ENCODE measurements around the gene PGD. TPM values are rescaled to one million over a fixed set of nuclear protein-coding genes. Genes with fewer than 3 reads are reported as not detected.
"Not testable (repeated sequence)": the region's sequence is repeated elsewhere in the genome, so short reads cannot be mapped to it uniquely, and the experiment has no call there.

The PGD gene
- total and polyA plus RNA-seq, 2 of the 13 experiments (the other 11 are each of a cell fraction or from before 2014, with no cell fraction given), result 64.8 to 210 TPM

- TF ChIP-seq ZBTB4 (CRISPR knock-in tag; IDR thresholded peaks at IDR 0.05; ENCODE audit: borderline replicate concordance), result peak; percentile 87; the same call in 1 of the 2 replicates
- peak; percentile 84 for TF ChIP-seq NFYC (CRISPR knock-in tag; IDR thresholded peaks at IDR 0.05)
- peak; percentile 64; the same call in 1 of the 2 replicates for TF ChIP-seq ZBTB33 (CRISPR knock-in tag; IDR thresholded peaks at IDR 0.05)
- TF ChIP-seq DZIP1 (CRISPR knock-in tag; IDR thresholded peaks at IDR 0.05), result 0 out of 2 replicates have a peak, but pooled peaks have one; percentile 41
- TF ChIP-seq HMGXB3 (CRISPR knock-in tag; IDR thresholded peaks at IDR 0.05; ENCODE audit: borderline replicate concordance), result peak; percentile 78; the same call in 1 of the 2 replicates
- peak; percentile 54 for TF ChIP-seq POGZ (CRISPR knock-in tag; IDR thresholded peaks at IDR 0.05)
- peak; percentile 80; the same call in 1 of the 2 replicates for TF ChIP-seq NFYB (CRISPR knock-in tag; IDR thresholded peaks at IDR 0.05)
- peak; percentile 11; the same call in 1 of the 2 replicates for TF ChIP-seq GATA4 (IDR thresholded peaks at IDR 0.05; ENCODE audit: borderline replicate concordance, low read depth)
- TF ChIP-seq SOX6 (IDR thresholded peaks at IDR 0.05), result not testable (repeated sequence)
- 0 out of 2 replicates have a peak, but pooled peaks have one; percentile 8 for TF ChIP-seq SOX6 (CRISPR knock-in tag; IDR thresholded peaks at IDR 0.05)
Measured at GRCh38 chr1:10425826-10426534, 27.1 kb downstream of the PGD start (continued).
